22Rv1 (cell line): Measurements from ENCODE around the gene CHMP3.

ENCODE experiments used
- ZFX ChIP-seq: fragments of 450-650 bp; IDR thresholded peaks from 2 replicates; pipeline ENCODE4 v1.6.1; 2017; ENCODE audit warnings: antibody characterized with exemption, borderline replicate concordance
- TF ChIP-seq, protein P1 (sequence below): fragments of 450-650 bp; IDR thresholded peaks from 2 replicates; pipeline ENCODE4 v1.5.1; 2017; ENCODE audit warnings: mild to moderate bottlenecking

DNA sequence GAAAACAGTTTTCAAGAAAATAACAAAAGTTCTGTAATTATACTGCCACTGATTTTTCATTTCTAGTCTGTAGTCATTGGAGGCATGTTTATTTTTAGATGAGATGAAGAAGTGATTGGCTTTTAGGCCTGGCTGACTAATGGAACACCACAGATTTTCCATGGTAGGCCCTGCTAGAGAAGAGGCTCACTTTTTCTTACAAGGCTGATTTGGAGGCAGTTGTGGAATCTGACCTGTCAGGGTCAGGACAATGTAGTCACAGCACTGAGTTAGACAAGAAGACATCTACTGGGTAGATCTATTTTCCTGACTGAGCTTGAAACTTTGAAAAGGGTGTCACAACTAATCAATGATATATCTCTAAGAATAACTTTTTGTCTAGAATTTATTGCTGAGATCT lies 78.1 kb downstream of the CHMP3 start:
- TF ChIP-seq, protein P1, sequence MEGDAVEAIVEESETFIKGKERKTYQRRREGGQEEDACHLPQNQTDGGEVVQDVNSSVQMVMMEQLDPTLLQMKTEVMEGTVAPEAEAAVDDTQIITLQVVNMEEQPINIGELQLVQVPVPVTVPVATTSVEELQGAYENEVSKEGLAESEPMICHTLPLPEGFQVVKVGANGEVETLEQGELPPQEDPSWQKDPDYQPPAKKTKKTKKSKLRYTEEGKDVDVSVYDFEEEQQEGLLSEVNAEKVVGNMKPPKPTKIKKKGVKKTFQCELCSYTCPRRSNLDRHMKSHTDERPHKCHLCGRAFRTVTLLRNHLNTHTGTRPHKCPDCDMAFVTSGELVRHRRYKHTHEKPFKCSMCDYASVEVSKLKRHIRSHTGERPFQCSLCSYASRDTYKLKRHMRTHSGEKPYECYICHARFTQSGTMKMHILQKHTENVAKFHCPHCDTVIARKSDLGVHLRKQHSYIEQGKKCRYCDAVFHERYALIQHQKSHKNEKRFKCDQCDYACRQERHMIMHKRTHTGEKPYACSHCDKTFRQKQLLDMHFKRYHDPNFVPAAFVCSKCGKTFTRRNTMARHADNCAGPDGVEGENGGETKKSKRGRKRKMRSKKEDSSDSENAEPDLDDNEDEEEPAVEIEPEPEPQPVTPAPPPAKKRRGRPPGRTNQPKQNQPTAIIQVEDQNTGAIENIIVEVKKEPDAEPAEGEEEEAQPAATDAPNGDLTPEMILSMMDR, result no peak
- no peak for TF ChIP-seq ZFX
